HG03521 (cell line): Measurements from ENCODE around the gene DAPL1.
"Not testable (repeated sequence)": the region's sequence is repeated elsewhere in the genome, so short reads cannot be mapped to it uniquely, and the experiment has no call there.

ENCODE experiments used
- ATAC-seq: cut with Tn5 transposase; IDR thresholded peaks from one replicate; pipeline ENCODE4 v1.9.1; 2021; ENCODE audit warnings: mild to moderate bottlenecking, moderate library complexity; ENCODE audit not compliant: unreplicated experiment

Gene DAPL1

GRCh38 chr2:158817588-158817987 lies 22.5 kb downstream of the DAPL1 start:
- no peak for ATAC-seq

DNA sequence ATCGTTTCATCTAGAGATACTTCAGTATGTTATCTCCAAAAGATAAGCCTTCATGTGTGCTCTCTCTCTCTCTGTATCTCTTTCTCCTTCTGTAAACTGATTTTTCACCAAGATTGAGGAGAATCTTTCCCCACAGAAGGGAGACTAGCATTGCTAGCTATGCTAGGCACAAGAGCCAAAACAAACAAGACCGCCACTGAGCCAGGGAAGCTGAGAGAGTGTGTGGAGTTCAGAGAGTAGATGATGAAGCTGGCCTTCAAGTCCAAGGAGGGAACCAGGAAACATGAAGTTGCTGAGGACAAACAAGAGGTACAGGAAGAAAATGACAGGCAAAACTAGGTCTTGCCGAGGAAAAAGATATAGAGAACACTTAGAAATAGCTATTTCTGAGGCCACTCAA lies 23.4 kb downstream of the DAPL1 start:
- no peak for ATAC-seq

GRCh38 chr2:158822193-158822592 lies 27.1 kb downstream of the DAPL1 start:
- ATAC-seq: no peak

GRCh38 chr2:158823486-158824237 lies 28.5 kb downstream of the DAPL1 start:
- ATAC-seq: no peak

DNA sequence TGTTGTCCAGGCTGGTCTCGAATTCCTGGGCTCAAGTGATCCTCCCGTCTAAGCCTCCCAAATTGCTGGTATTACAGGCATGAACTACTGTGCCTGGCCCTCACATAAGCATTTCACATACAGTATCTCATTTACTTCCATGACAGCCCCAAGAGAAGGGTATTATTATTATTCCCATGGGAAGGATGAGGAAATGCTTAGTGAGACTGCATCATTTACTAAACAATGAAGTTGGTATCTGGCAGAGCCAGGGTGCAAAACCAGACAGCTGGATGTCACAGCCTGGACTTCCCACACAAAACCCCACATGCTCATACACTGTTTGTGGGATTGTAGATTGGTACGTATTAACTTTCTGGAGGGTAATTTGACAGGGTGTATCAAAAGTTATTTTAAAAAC lies 29.9 kb downstream of the DAPL1 start:
- ATAC-seq: no peak

- ATAC-seq: no peak
These were observed 31.8 kb downstream of the DAPL1 start for GRCh38 chr2:158826965-158827364.

GRCh38 chr2:158828378-158829164 lies 33.5 kb downstream of the DAPL1 start:
- no peak for ATAC-seq

GRCh38 chr2:158829167-158829566 lies 34.0 kb downstream of the DAPL1 start:
- ATAC-seq: no peak

DNA sequence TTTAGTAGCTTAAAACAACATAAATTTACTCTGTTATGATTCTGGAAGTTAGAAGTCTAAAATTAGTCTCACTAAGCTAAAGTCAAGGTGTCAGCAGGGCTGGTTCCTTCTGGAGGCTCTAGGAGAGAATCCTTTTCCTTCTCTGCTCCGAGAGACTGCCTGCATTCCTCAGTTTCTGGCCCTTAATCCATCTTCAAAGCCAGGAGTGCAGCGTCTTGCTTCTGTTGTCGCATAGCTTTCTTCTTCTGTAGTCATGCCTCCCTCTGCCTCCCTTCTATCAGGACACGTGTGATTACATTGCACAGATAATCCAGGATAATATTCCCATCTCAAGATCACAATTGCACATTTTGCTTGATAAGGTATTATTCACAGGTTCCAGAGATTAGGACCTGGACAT lies 35.1 kb downstream of the DAPL1 start:
- no peak for ATAC-seq

- no peak for ATAC-seq
These were observed 40.3 kb downstream of the DAPL1 start for GRCh38 chr2:158835431-158835830.

GRCh38 chr2:158837645-158838044 lies 42.5 kb downstream of the DAPL1 start:
- ATAC-seq: no peak

DNA sequence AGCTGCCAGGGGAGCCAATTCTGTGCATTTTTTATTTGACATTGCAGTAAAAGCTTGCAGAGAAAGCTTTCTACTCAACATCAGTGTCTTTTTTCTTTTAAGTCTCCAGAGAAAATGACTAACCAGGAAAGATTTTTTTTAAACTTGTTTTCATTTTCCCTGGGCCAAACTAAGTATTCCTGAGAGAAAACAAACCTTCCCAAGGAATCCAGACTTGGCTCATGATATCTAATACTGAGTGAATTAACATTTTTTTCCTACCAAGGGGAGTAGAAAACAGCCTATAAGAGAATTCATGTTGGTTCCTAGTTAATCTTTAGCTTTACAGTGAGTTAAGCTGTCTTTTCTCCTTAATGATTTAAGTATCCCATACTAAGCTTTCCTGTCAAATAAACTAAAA lies 46.7 kb downstream of the DAPL1 start:
- no peak for ATAC-seq

- ATAC-seq: no peak
These were observed 50.3 kb downstream of the DAPL1 start for GRCh38 chr2:158845444-158845843.

GRCh38 chr2:158845859-158846258 lies 50.7 kb downstream of the DAPL1 start:
- ATAC-seq: no peak

- ATAC-seq: not testable (repeated sequence)
These were observed 52.4 kb downstream of the DAPL1 start for GRCh38 chr2:158847526-158847925.

DNA sequence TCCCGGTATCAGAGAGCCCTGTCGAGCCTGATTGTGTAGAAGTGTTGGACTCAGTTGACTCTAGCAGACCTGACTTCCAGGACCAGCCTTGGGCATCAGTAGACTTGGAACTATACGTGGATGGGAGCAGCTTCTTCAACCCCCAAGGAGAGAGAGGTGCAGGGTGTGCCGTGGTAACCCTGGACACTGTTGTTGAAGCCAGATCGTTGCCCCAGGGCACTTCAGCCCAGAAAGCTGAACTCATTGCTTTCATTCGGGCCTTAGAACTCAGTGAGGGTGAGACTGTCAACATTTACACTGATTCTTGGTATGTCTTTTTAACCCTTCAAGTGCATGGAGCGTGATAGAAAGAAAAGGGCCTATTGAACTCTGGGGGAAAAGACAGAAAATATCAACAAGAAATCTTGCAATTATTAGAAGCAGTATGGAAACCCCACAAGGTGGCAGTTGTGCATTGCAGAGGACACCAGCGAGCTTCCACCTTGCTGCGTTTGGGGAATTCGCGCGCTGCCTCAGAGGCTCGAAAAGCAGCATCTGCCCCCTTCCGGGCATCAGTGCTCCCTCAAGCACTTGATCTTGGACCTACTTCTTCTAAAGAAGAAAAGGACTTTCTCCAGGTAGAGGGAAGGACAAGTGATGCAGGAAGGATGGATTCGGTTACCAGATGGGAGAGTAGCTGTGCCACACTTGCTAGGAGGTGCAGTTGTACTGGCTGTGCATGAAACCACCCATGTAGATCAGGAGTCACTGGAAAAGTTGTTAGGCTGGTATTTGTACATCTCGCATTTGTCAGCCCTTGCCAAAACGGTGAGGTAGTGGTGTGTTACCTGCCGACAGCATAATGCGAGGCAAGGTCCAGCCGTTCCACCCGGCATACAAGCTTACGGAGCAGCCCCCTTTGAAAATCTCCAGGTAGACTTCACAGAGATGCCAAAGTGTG lies 53.2 kb downstream of the DAPL1 start:
- not testable (repeated sequence) for ATAC-seq

GRCh38 chr2:158860179-158860578 lies 65.1 kb downstream of the DAPL1 start:
- not testable (repeated sequence) for ATAC-seq

DNA sequence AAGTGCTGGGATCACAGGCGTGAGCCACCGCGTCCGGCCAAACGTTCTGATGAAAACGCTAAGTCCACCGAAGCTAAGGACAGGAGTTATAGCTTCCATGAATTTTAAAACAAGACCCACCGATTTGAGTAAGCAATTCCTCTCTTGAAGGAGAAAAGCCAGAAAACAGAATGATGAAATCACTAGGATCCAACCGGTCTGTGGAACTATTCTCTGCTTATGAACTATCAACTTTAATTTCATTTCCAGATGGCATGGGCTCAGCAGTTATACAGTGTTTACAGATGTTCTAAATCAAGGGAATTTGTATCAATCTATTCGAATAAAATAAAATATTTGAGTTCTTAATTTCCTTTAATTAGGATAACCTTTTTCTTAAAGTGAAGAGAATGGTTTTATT lies 66.5 kb downstream of the DAPL1 start:
- not testable (repeated sequence) for ATAC-seq

DNA sequence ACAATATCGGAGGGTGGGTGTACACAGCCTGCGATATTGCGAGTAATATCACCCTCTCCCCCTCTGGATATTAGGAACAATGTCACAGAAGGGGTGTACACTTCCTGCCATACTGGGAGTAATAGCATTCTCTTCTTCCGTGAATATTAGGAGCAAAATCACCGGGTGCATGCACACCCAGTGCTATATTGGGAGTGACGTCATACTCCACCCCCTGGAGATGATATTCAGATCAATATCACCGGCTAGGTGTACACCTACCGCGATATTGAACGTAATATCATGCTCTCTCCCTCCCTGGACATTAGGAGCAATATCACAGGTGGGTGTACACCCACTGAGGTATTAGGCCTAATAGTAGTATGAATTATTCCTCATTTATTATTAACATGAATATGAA lies 70.4 kb downstream of the DAPL1 start:
- not testable (repeated sequence) for ATAC-seq
